HCT116 (cell line): ENCODE results near the gene PCARE. TPM values are rescaled to one million over a fixed set of nuclear protein-coding genes. Genes with fewer than 3 reads are reported as not detected.

Source experiments
- ATAC-seq: fragments of 200-7000 bp; cut with Tn5 transposase; 2 replicates; pipeline ENCODE4 v1.9.1; 2020; ENCODE audit warnings: mild to moderate bottlenecking, moderate library complexity
- BruUV-seq: library from RNA; stranded (reverse); fragments of 400-500 nt; replicated peaks from 2 replicates; lab custom pipeline; 2021; lab: Mats Ljungman, UMichigan
- CTCF ChIA-PET: fragments of 300-600 bp; sonication (Branson Sonifier 250); formaldehyde crosslinking; loops from one replicate; lab custom pipeline; 2021; ENCODE audit warnings: antibody characterized with exemption; lab: Charles Lee
- POLR2A ChIA-PET: fragments of 300-600, 350-600 bp; sonication (Branson Sonifier 250); formaldehyde crosslinking; loops from one replicate; lab custom pipeline; 2021; ENCODE audit warnings: antibody characterized with exemption; lab: Charles Lee
- RAD21 ChIA-PET, 2 experiments: fragments of 300-600 bp; sonication (Branson Sonifier 250); formaldehyde crosslinking; loops; one replicate each; lab custom pipeline; 2023; ENCODE audit warnings: low total read pairs in 2 of 2; ENCODE audit not compliant: uncharacterized antibody in 2 of 2, unreplicated experiment in 2 of 2, low non-redundant PET in 1 of 2; lab: Charles Lee
- DNase-seq: peaks from one replicate; pipeline ENCODE4 v3.0.0-alpha.2; 2010; ENCODE audit warnings: low read depth, low spot score
- H2AFZ ChIP-seq: fragments of 200-600 bp; shearing (Covaris generic), sonication (generic); 2 replicates; pipeline ENCODE4 v1.6.1; 2017; ENCODE audit warnings: low read depth, mixed run types, mixed read lengths, antibody characterized with exemption, low read length; ENCODE audit not compliant: poor library complexity, severe bottlenecking
- H3K27ac ChIP-seq: 2 replicates; pipeline ENCODE4 v1.5.1; 2012; ENCODE audit warnings: low read depth, low read length
- H3K27me3 ChIP-seq: fragments of 200-600 bp; sonication (generic); 2 replicates; pipeline ENCODE4 v1.6.1; 2016; ENCODE audit warnings: mixed run types, low read length, mixed read lengths; ENCODE audit not compliant: insufficient read depth
- H3K36me3 ChIP-seq, 2 experiments: fragments of 200-500 bp in 1 of 2; fragments of 200-600 bp in 1 of 2; sonication (Bioruptor generic) in 1 of 2; sonication (generic) in 1 of 2; 2 replicates each; pipeline versions ENCODE4 v1.5.1 to v1.6.1; 2014 to 2016; ENCODE audit warnings: low read length in 2 of 2, inconsistent platforms in 1 of 2, mixed read lengths in 1 of 2, mixed run types in 1 of 2; ENCODE audit not compliant: insufficient read depth in 2 of 2, control insufficient read depth in 1 of 2
- H3K4me1 ChIP-seq, 2 experiments: fragments of 200-600 bp in 1 of 2; sonication (generic) in 1 of 2; 2 replicates each; pipeline versions ENCODE4 v1.5.1 to v1.6.1; 2012 to 2017; ENCODE audit warnings: low read length in 2 of 2, inconsistent platforms in 1 of 2, mild to moderate bottlenecking in 1 of 2, mixed read lengths in 1 of 2, mixed run types in 1 of 2, moderate library complexity in 1 of 2; ENCODE audit not compliant: insufficient read depth in 2 of 2, control insufficient read depth in 1 of 2
- H3K4me2 ChIP-seq: fragments of 200-600 bp; sonication (generic); 2 replicates; pipeline ENCODE4 v1.6.1; 2017; ENCODE audit warnings: mixed run types, low read length, mixed read lengths
- H3K4me3 ChIP-seq, 2 experiments: fragments of 200-600 bp in 1 of 2; sonication (generic) in 1 of 2; replicated peaks in 1 of 2; 2 replicates each; pipeline ENCODE4 v1.5.1; 2011 to 2016; ENCODE audit warnings: low read length in 2 of 2, control low read depth in 1 of 2, low read depth in 1 of 2, mild to moderate bottlenecking in 1 of 2, mixed read lengths in 1 of 2, mixed run types in 1 of 2
- H3K79me2 ChIP-seq: fragments of 200-600 bp; sonication (generic); 2 replicates; pipeline ENCODE4 v1.6.1; 2017; ENCODE audit warnings: mild to moderate bottlenecking, mixed run types, low read length, moderate library complexity, mixed read lengths; ENCODE audit not compliant: insufficient read depth
- H3K9ac ChIP-seq: fragments of 200-600 bp; sonication (generic); 2 replicates; pipeline ENCODE4 v1.6.1; 2016; ENCODE audit warnings: low read length, mixed read lengths
- H3K9me2 ChIP-seq: fragments of 200-600 bp; sonication (generic), shearing (Covaris generic); 2 replicates; pipeline ENCODE4 v1.6.1; 2017; ENCODE audit warnings: mixed run types, mild to moderate bottlenecking, moderate library complexity; ENCODE audit not compliant: insufficient read depth
- H3K9me3 ChIP-seq, 2 experiments: fragments of 200-500 bp in 1 of 2; fragments of 200-600 bp in 1 of 2; sonication (Bioruptor generic) in 1 of 2; sonication (generic) in 1 of 2; 2 replicates each; pipeline ENCODE4 v1.6.1; 2014 to 2017; ENCODE audit warnings: low read length in 2 of 2, mixed read lengths in 2 of 2, inconsistent platforms in 1 of 2, low read depth in 1 of 2, mild to moderate bottlenecking in 1 of 2, mixed run types in 1 of 2, moderate library complexity in 1 of 2; ENCODE audit not compliant: control insufficient read depth in 1 of 2, insufficient read depth in 1 of 2
- H4K20me1 ChIP-seq: fragments of 200-600 bp; sonication (generic), shearing (Covaris generic); 2 replicates; pipeline ENCODE4 v1.6.1; 2017; ENCODE audit warnings: mixed run types, mild to moderate bottlenecking, moderate library complexity; ENCODE audit not compliant: insufficient read depth
- ATF3 ChIP-seq: IDR thresholded peaks from 2 replicates; pipeline ENCODE4 v1.6.1; 2012
- CBX3 ChIP-seq: IDR thresholded peaks from 2 replicates; pipeline ENCODE4 v1.6.1; 2012; ENCODE audit warnings: low read depth
- CEBPB ChIP-seq: IDR thresholded peaks from 2 replicates; pipeline ENCODE4 v1.6.1; 2012; ENCODE audit warnings: low read depth
- CTCF ChIP-seq, 3 experiments: fragments of 200-600 bp in 1 of 3; sonication (generic) in 1 of 3; IDR thresholded peaks in 2 of 3; conservative IDR thresholded peaks in 1 of 3; 2 replicates each; pipeline ENCODE4 v1.5.1; 2012 to 2017; ENCODE audit warnings: low read depth in 2 of 3, low read length in 2 of 3, antibody characterized with exemption in 1 of 3, borderline replicate concordance in 1 of 3, control low read depth in 1 of 3, mild to moderate bottlenecking in 1 of 3, mixed read lengths in 1 of 3, mixed run types in 1 of 3, moderate library complexity in 1 of 3; ENCODE audit not compliant: insufficient read depth in 1 of 3
- EGR1 ChIP-seq: IDR thresholded peaks from 2 replicates; pipeline ENCODE4 v1.6.1; 2012; ENCODE audit warnings: low read depth
- ELF1 ChIP-seq: IDR thresholded peaks from 2 replicates; pipeline ENCODE4 v1.6.1; 2012; ENCODE audit warnings: low read depth, borderline replicate concordance
- EZH2 ChIP-seq: fragments of 200-600 bp; sonication (generic); IDR thresholded peaks from 2 replicates; pipeline ENCODE4 v1.6.1; 2017; ENCODE audit warnings: antibody characterized with exemption, mixed run types
- EZH2phosphoT487 ChIP-seq: fragments of 200-600 bp; IDR thresholded peaks from 2 replicates; pipeline ENCODE4 v1.6.1; 2018; ENCODE audit warnings: antibody characterized with exemption, borderline replicate concordance
- FOSL1 ChIP-seq: IDR thresholded peaks from 2 replicates; pipeline ENCODE4 v1.6.1; 2012; ENCODE audit warnings: low read depth
- JUND ChIP-seq: IDR thresholded peaks from 2 replicates; pipeline ENCODE4 v1.6.1; 2012
- MAX ChIP-seq: IDR thresholded peaks from 2 replicates; pipeline ENCODE4 v1.6.1; 2012
- POLR2A ChIP-seq: IDR thresholded peaks from 2 replicates; pipeline ENCODE4 v1.7.0; 2011; ENCODE audit warnings: borderline replicate concordance; ENCODE audit not compliant: insufficient read depth, insufficient read length; ENCODE audit errors: extremely low read depth
- RAD21 ChIP-seq: IDR thresholded peaks from 2 replicates; pipeline ENCODE4 v1.6.1; 2012; ENCODE audit warnings: low read depth, mild to moderate bottlenecking
- REST ChIP-seq: IDR thresholded peaks from 2 replicates; pipeline ENCODE4 v1.6.1; 2012; ENCODE audit warnings: low read depth
- SIN3A ChIP-seq: IDR thresholded peaks from 2 replicates; pipeline ENCODE4 v1.6.1; 2012; ENCODE audit warnings: low read depth
- SP1 ChIP-seq: IDR thresholded peaks from 2 replicates; pipeline ENCODE4 v1.6.1; 2012; ENCODE audit warnings: low read depth
- SRF ChIP-seq: IDR thresholded peaks from 2 replicates; pipeline ENCODE4 v1.6.1; 2012; ENCODE audit warnings: low read depth
- TCF7L2 ChIP-seq: IDR thresholded peaks from 2 replicates; pipeline ENCODE4 v1.7.0; 2011; ENCODE audit warnings: borderline replicate concordance, inconsistent platforms; ENCODE audit not compliant: insufficient read depth, insufficient read length; ENCODE audit errors: extremely low read depth
- YY1 ChIP-seq: IDR thresholded peaks from 2 replicates; pipeline ENCODE4 v1.6.1; 2011; ENCODE audit warnings: low read length, low read depth, moderate library complexity, mild to moderate bottlenecking; ENCODE audit not compliant: insufficient replicate concordance; ENCODE audit errors: extremely low read depth
- ZFX ChIP-seq: fragments of 450-650 bp; IDR thresholded peaks from 2 replicates; pipeline ENCODE4 v1.6.1; 2017
- ZNF274 ChIP-seq: fragments of 200-500 bp; sonication (Bioruptor generic); IDR thresholded peaks from 2 replicates; pipeline ENCODE4 v1.6.1; 2014; ENCODE audit warnings: mild to moderate bottlenecking, low read depth, low read length, inconsistent platforms
- intact Hi-C: fragments of 100-400 bp; cut with micrococcal nuclease; formaldehyde crosslinking; loops from 2 replicates; pipeline ENCODE4 v1.10.0; 2022
- total RNA-seq: library from RNA; stranded (reverse); gene quantifications from one replicate; pipeline ENCODE4 v1.2.1, GENCODE V29; 2021; ENCODE audit not compliant: unreplicated experiment

Gene PCARE
- total RNA-seq, 1 experiment from 2014 or later: not detected

- Histone ChIP-seq H3K27ac (peak within 1 kb of the TSS; percentile 81), H3K9me2 (no peaks in the 10 kb centered on the region), H3K4me3 (peak within 1 kb of the TSS; percentile 54 to 64), H3K4me1 (peaks cover 34 to 80% of the 10 kb centered on the region in 2 experiments), H3K27me3 (no peaks in the 10 kb centered on the region), H2AFZ (no peak within 1 kb of the TSS), H4K20me1 (no peaks in the 10 kb centered on the region), H3K79me2 (peaks cover 36% of the 10 kb centered on the region), H3K9me3 (no peaks in the 10 kb centered on the region), H3K36me3 (no peaks in the 10 kb centered on the region), H3K4me2 (peak within 1 kb of the TSS; percentile 77), H3K9ac (peak within 1 kb of the TSS; percentile 75)
- peak; percentile 31 for ATAC-seq
- intact Hi-C loops: no loop called here
- ChIA-PET POLR2A (interaction anchor here (2.5 to 4.2 kb wide), 2 partner anchors 8 to 15 kb away, joined by 14 to 76 read pairs; no protein-coding TSS in a partner anchor), RAD21 (no interaction called here), CTCF (no interaction called here)
- DNase-seq: no peak
- BruUV-seq: no TSS peak
- no peak for TF ChIP-seq CEBPB
- TF ChIP-seq RAD21: no peak
- peak; percentile 37; the same call in 1 of the 2 replicates for TF ChIP-seq MAX
- no peak for TF ChIP-seq CTCF (IDR thresholded peaks at IDR 0.05 in 2 of 3, conservative IDR thresholded peaks at IDR 0.05 in 1 of 3; ENCODE audit: borderline replicate concordance in 1 of 3, insufficient read depth in 1 of 3, low read depth in 2 of 3, low read length in 2 of 3)
- no peak for TF ChIP-seq FOSL1
- TF ChIP-seq SRF: no peak
- no peak for TF ChIP-seq ZNF274
- TF ChIP-seq SIN3A: no peak
- no peak for TF ChIP-seq SP1
- no peak for TF ChIP-seq POLR2A
- peak; percentile 75; the same call in 1 of the 2 replicates for TF ChIP-seq EGR1
- no peak for TF ChIP-seq EZH2phosphoT487
- TF ChIP-seq ELF1: no peak
- TF ChIP-seq ATF3: no peak
- no peak for TF ChIP-seq YY1
- no peak for TF ChIP-seq REST
- TF ChIP-seq JUND: no peak
- TF ChIP-seq TCF7L2: no peak
- TF ChIP-seq CBX3: no peak
- TF ChIP-seq ZFX: no peak
- no peak for TF ChIP-seq EZH2
Observed at GRCh38 chr2:29114946-29115609, 40.8 kb upstream of the PCARE start, which contains the start of gene CLIP4. Gene CLIP4 (plus strand): TSS chr2:29115415. CDS start chr2:29121389, 5,974 bp downstream.
